K562 (cell line): Measurements from ENCODE around the gene USP2. TPM values are rescaled to one million over a fixed set of nuclear protein-coding genes. Genes with fewer than 3 reads are reported as not detected.

Experiments used
- ATAC-seq: fragments of 200-7000 bp; cut with Tn5 transposase; 3 replicates; pipeline ENCODE4 v1.9.1; 2020; ENCODE audit warnings: moderate library complexity
- BruUV-seq: library from RNA; stranded (reverse); fragments of 400-500 nt; replicated peaks from 2 replicates; lab custom pipeline; 2021; lab: Mats Ljungman, UMichigan
- CTCF ChIA-PET: fragments of 300-600 bp; formaldehyde crosslinking; extraction: SDS; loops from one replicate; lab custom pipeline; 2021; ENCODE audit warnings: low intra/inter-chr PET ratio; lab: Yijun Ruan, JAX
- POLR2A ChIA-PET: fragments of 300-600, 350-650 bp; sonication (Branson Sonifier 250); formaldehyde crosslinking; extraction: SDS; loops from one replicate; lab custom pipeline; 2021; ENCODE audit warnings: antibody characterized with exemption, inconsistent platforms; lab: Yijun Ruan, JAX
- DNase-seq, 4 experiments: peaks; one replicate each; pipeline versions ENCODE4 v3.0.0 to v3.0.0-alpha.2; 2011 to 2018; ENCODE audit warnings: low spot score in 3 of 4, mixed read lengths in 3 of 4; ENCODE audit errors: extremely low read depth in 1 of 4
- FAIRE-seq: peaks from 2 replicates; lab custom pipeline; 2011; peaks lifted over from hg19 to GRCh38; lab: Jason Lieb, UNC
- H2AFZ ChIP-seq: 2 replicates; pipeline ENCODE4 v1.6.0; 2011; ENCODE audit warnings: low read depth, low read length, control low read depth, inconsistent platforms
- H3K27ac ChIP-seq: fragments of 200-600 bp; 3 replicates; pipeline ENCODE4 v1.8.0; 2011; ENCODE audit warnings: low read depth, mild to moderate bottlenecking, control low read depth, inconsistent platforms, low read length, moderate library complexity, mixed read lengths; ENCODE audit errors: extremely low read depth
- H3K27me3 ChIP-seq, 2 experiments: fragments of 300-600 bp in 1 of 2; 2 replicates in 1 of 2; 3 replicates in 1 of 2; pipeline versions ENCODE4 v1.6.0 to v1.8.0; 2011; ENCODE audit warnings: inconsistent platforms in 2 of 2, low read length in 2 of 2, mild to moderate bottlenecking in 1 of 2, mixed read lengths in 1 of 2, moderate library complexity in 1 of 2; ENCODE audit not compliant: control insufficient read depth in 2 of 2, insufficient read depth in 2 of 2
- H3K36me3 ChIP-seq: fragments of 300-600 bp; 3 replicates; pipeline ENCODE4 v1.8.0; 2011; ENCODE audit warnings: mild to moderate bottlenecking, low read length, inconsistent platforms; ENCODE audit not compliant: control insufficient read depth, insufficient read depth
- H3K4me1 ChIP-seq, 2 experiments: fragments of 200-600 bp in 1 of 2; replicated peaks in 1 of 2; 2 replicates in 1 of 2; 3 replicates in 1 of 2; pipeline versions ENCODE4 v1.5.1 to v1.8.0; 2011; ENCODE audit warnings: inconsistent platforms in 2 of 2, low read length in 2 of 2, mild to moderate bottlenecking in 1 of 2, mixed read lengths in 1 of 2, moderate library complexity in 1 of 2; ENCODE audit not compliant: control insufficient read depth in 2 of 2, insufficient read depth in 2 of 2
- H3K4me2 ChIP-seq: 2 replicates; pipeline ENCODE4 v1.6.1; 2011; ENCODE audit warnings: low read length, control low read depth, inconsistent platforms, mixed read lengths; ENCODE audit not compliant: insufficient read depth
- H3K4me3 ChIP-seq: fragments of 200-600 bp; sonication (generic), shearing (Covaris generic); 2 replicates; pipeline ENCODE4 v1.5.1; 2016; ENCODE audit warnings: control low read depth, inconsistent platforms
- H3K79me2 ChIP-seq: fragments of 200-600 bp; 3 replicates; pipeline ENCODE4 v1.8.0; 2011; ENCODE audit warnings: low read length, inconsistent platforms; ENCODE audit not compliant: control insufficient read depth, insufficient read depth
- H3K9ac ChIP-seq, 2 experiments: 2 replicates each; pipeline versions ENCODE4 v1.6.0 to v1.6.1; 2011; ENCODE audit warnings: low read depth in 2 of 2, low read length in 2 of 2, control low read depth in 1 of 2, inconsistent platforms in 1 of 2, mild to moderate bottlenecking in 1 of 2, mixed read lengths in 1 of 2; ENCODE audit not compliant: insufficient read depth in 1 of 2
- H3K9me1 ChIP-seq: one replicate; pipeline ENCODE4 v1.6.0; 2011; ENCODE audit warnings: inconsistent platforms, mild to moderate bottlenecking, low read length, moderate library complexity; ENCODE audit not compliant: control insufficient read depth, insufficient read depth
- H3K9me3 ChIP-seq: replicated peaks from 2 replicates; pipeline ENCODE4 v1.5.1; 2011; ENCODE audit warnings: low read depth, low read length, inconsistent platforms; ENCODE audit not compliant: control insufficient read depth, insufficient read depth
- H4K20me1 ChIP-seq: replicated peaks from 2 replicates; pipeline ENCODE4 v1.6.1; 2011; ENCODE audit warnings: low read length, inconsistent platforms, mixed read lengths; ENCODE audit not compliant: control insufficient read depth, insufficient read depth
- EGR1 ChIP-seq: fragments of 450-650 bp; conservative IDR thresholded peaks from 2 replicates; pipeline ENCODE4 v1.6.1; 2017; ENCODE audit warnings: mild to moderate bottlenecking
- HMG20A ChIP-seq: fragments of 450-650 bp; formaldehyde crosslinking; conservative IDR thresholded peaks from 2 replicates; pipeline ENCODE4 v1.4.0; 2020; ENCODE audit warnings: mild to moderate bottlenecking, mixed read lengths
- JUN ChIP-seq, 2 experiments: sonication (generic) in 1 of 2; formaldehyde crosslinking in 1 of 2; IDR thresholded peaks; 2 replicates each; pipeline versions ENCODE4 v1.6.1 to v1.8.0; 2012 to 2022; ENCODE audit warnings: borderline replicate concordance in 2 of 2, mild to moderate bottlenecking in 2 of 2, improper control_type of control experiment in 1 of 2, low read depth in 1 of 2, low read length in 1 of 2, missing genetic modification reagents in 1 of 2
- KLF10 ChIP-seq: fragments of 250-450 bp; sonication (Bioruptor Pico); IDR thresholded peaks from 2 replicates; pipeline ENCODE4 v1.6.1; 2021; ENCODE audit warnings: matching md5 sums
- NELFE ChIP-seq: IDR thresholded peaks from 2 replicates; pipeline ENCODE4 v1.6.1; 2011; ENCODE audit warnings: mild to moderate bottlenecking; ENCODE audit not compliant: insufficient read depth, insufficient read length
- NEUROD1 ChIP-seq: fragments of 150-350 bp; IDR thresholded peaks from 2 replicates; pipeline ENCODE4 v1.6.1; 2014; ENCODE audit warnings: borderline replicate concordance, low read length, low read depth; ENCODE audit not compliant: partially characterized antibody
- RFX5 ChIP-seq: IDR thresholded peaks from 2 replicates; pipeline ENCODE4 v1.6.1; 2011; ENCODE audit warnings: low read depth, mild to moderate bottlenecking, improper control_type of control experiment, low read length
- SMARCA4 ChIP-seq: fragments of 450-650 bp; IDR thresholded peaks from 2 replicates; pipeline ENCODE4 v1.6.1; 2016
- SREBF1 ChIP-seq: fragments of 150-350 bp; IDR thresholded peaks from 2 replicates; pipeline ENCODE4 v1.6.1; 2014; ENCODE audit warnings: antibody characterized with exemption, low read depth, low read length, borderline replicate concordance
- TARDBP ChIP-seq: fragments of 450-650 bp; IDR thresholded peaks from 2 replicates; pipeline ENCODE4 v1.6.1; 2016
- TEAD4 ChIP-seq, 2 experiments: sonication (generic) in 1 of 2; formaldehyde crosslinking in 1 of 2; IDR thresholded peaks; 2 replicates each; pipeline versions ENCODE4 v1.6.1 to v1.8.0; 2012 to 2022; ENCODE audit warnings: borderline replicate concordance in 1 of 2, inconsistent platforms in 1 of 2, low read length in 1 of 2, mild to moderate bottlenecking in 1 of 2, missing genetic modification reagents in 1 of 2
- WGBS: fragments of 100-300 bp; shearing (Covaris generic); methylation state at CpG from one replicate; pipeline ENCODE4 v1.1.6; 2016; ENCODE audit warnings: low coverage, mixed read lengths; ENCODE audit not compliant: insufficient coverage; ENCODE audit errors: missing lambda C conversion rate; 5-methylcytosine and 5-hydroxymethylcytosine counted together
- in situ Hi-C: fragments of 300-500 bp; cut with MboI; formaldehyde crosslinking; loops from 4 replicates; pipeline ENCODE4 v1.15.0; 2018; ENCODE audit warnings: inconsistent platforms, mixed read lengths
- intact Hi-C: fragments of 100-400 bp; cut with micrococcal nuclease; formaldehyde crosslinking; loops from 2 replicates; pipeline ENCODE4 v1.14.2; 2022
- polyA plus RNA-seq, 8 experiments: library from polyadenylated mRNA; depleted of rRNA in 4 of 8; stranded (reverse) in 5 of 8; unstranded in 3 of 8; fragments of >200 nt; fragmentation: Nextera tagmentation in 2 of 8; fragmentation: Illumina TruSeq in 1 of 8; extraction: Ambion mirVana in 2 of 8; extraction: Trizol in 1 of 8; gene quantifications; 2 replicates each; pipeline versions ENCODE4 v1.2.1 to v1.2.3, GENCODE V29; 2011 to 2014; ENCODE audit warnings: inconsistent platforms in 1 of 8, missing spikeins in 1 of 8
- total RNA-seq, 7 experiments: library from RNA; depleted of rRNA in 6 of 7; stranded (reverse); fragments of >200 nt in 6 of 7; fragmentation: Illumina TruSeq in 2 of 7; extraction: Trizol in 2 of 7; gene quantifications; 2 replicates each; pipeline versions ENCODE4 v1.2.1 to v1.2.3, GENCODE V29; 2011 to 2021; ENCODE audit warnings: low replicate concordance in 1 of 7
- TF ChIP-seq, protein P1 (sequence below): sonication (generic); IDR thresholded peaks from 2 replicates; pipeline ENCODE4 v1.6.1; 2016
- TF ChIP-seq, protein P2 (sequence below): sonication (generic); formaldehyde crosslinking; IDR thresholded peaks from 2 replicates; pipeline ENCODE4 v1.8.1; 2023; ENCODE audit warnings: mild to moderate bottlenecking, missing genetic modification reagents

Gene USP2
- total and polyA plus RNA-seq, 9 of the 15 experiments (the other 6 are each of a cell fraction or from before 2014, with no cell fraction given), result 2.8 to 16.9 (median 3.9) TPM

DNA sequence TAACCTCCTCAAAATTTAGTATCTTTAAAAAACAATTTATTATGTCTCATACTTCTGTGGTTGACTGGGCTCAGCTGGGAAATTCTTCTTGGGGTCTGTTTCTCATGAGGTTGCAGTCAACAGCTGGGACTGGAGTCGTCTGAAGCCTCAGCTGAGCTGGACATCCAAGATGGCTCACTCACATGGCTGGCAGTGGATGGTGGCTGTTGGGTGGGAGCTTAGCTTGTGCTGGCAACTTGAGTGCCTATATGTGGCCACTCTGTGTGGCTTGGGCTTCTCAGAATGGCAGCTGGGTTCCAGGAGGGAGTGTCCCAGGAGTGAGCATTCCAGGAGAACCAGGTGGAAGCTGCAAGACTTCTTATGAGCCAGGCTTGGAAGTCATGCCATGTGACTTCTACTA is 28.2 kb upstream of the USP2 start:
- H3K9me3 ChIP-seq, result no peaks in the 10 kb centered on the region
- ChIA-PET CTCF (no interaction called here), POLR2A (interaction anchor here (0.6 to 1.4 kb wide), 3 partner anchors 9 to 58 kb away, joined by 3 read pairs; no protein-coding TSS in a partner anchor)
- no peaks in the 10 kb centered on the region for H3K4me1 ChIP-seq
- no peak for ATAC-seq
- H3K9me1 ChIP-seq, result no peaks in the 10 kb centered on the region
- no peak overlapping the region for H3K4me3 ChIP-seq
- H4K20me1 ChIP-seq, result no peaks in the 10 kb centered on the region
- no TSS peak for BruUV-seq
- in situ Hi-C loops (no loop called here), intact Hi-C loops (no loop called here)
- WGBS, result 25% methylated on average over 1 of the region's 1 CpG
- H3K36me3 ChIP-seq, result no peaks in the 10 kb centered on the region
- FAIRE-seq, result no peak
- H3K27me3 ChIP-seq, result no peaks in the 10 kb centered on the region
- TF ChIP-seq RFX5 (no peak), NELFE (no peak), SREBF1 (no peak), KLF10 (CRISPR knock-in tag) (no peak), HMG20A (no peak), EGR1 (no peak), SMARCA4 (no peak), NEUROD1 (no peak), TEAD4 (IDR thresholded peaks at IDR 0.05; ENCODE audit: low read length) (no peak), TEAD4 (CRISPR knock-in tag; IDR thresholded peaks at IDR 0.05; ENCODE audit: borderline replicate concordance) (no peak), TARDBP (no peak), JUN (IDR thresholded peaks at IDR 0.05; ENCODE audit: borderline replicate concordance, low read depth, low read length) (no peak), JUN (CRISPR knock-in tag; IDR thresholded peaks at IDR 0.05; ENCODE audit: borderline replicate concordance) (no peak)
- TF ChIP-seq, protein P1, sequence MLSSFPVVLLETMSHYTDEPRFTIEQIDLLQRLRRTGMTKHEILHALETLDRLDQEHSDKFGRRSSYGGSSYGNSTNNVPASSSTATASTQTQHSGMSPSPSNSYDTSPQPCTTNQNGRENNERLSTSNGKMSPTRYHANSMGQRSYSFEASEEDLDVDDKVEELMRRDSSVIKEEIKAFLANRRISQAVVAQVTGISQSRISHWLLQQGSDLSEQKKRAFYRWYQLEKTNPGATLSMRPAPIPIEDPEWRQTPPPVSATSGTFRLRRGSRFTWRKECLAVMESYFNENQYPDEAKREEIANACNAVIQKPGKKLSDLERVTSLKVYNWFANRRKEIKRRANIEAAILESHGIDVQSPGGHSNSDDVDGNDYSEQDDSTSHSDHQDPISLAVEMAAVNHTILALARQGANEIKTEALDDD, result no peak
- TF ChIP-seq, protein P2, sequence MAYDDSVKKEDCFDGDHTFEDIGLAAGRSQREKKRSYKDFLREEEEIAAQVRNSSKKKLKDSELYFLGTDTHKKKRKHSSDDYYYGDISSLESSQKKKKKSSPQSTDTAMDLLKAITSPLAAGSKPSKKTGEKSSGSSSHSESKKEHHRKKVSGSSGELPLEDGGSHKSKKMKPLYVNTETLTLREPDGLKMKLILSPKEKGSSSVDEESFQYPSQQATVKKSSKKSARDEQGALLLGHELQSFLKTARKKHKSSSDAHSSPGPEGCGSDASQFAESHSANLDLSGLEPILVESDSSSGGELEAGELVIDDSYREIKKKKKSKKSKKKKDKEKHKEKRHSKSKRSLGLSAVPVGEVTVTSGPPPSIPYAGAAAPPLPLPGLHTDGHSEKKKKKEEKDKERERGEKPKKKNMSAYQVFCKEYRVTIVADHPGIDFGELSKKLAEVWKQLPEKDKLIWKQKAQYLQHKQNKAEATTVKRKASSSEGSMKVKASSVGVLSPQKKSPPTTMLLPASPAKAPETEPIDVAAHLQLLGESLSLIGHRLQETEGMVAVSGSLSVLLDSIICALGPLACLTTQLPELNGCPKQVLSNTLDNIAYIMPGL (CRISPR knock-in tag), result no peak
- DNase-seq, result no peak
- H3K27ac ChIP-seq, result no peak overlapping the region
- no peaks in the 10 kb centered on the region for H3K79me2 ChIP-seq
- no peak overlapping the region for H3K9ac ChIP-seq
- no peak overlapping the region for H3K4me2 ChIP-seq
- no peak overlapping the region for H2AFZ ChIP-seq
